HG02571 (cell line): Measurements from ENCODE around the gene WNT5A.
A peak's percentile ranks its signal among the peaks of the same experiment; 100 is the strongest.
"Not testable (repeated sequence)": the region's sequence is repeated elsewhere in the genome, so short reads cannot be mapped to it uniquely, and the experiment has no call there.

Experiments
- ATAC-seq: cut with Tn5 transposase; IDR thresholded peaks from one replicate; pipeline ENCODE4 v1.9.1; 2021; ENCODE audit warnings: mild to moderate bottlenecking, moderate library complexity; ENCODE audit not compliant: unreplicated experiment

WNT5A gene

DNA sequence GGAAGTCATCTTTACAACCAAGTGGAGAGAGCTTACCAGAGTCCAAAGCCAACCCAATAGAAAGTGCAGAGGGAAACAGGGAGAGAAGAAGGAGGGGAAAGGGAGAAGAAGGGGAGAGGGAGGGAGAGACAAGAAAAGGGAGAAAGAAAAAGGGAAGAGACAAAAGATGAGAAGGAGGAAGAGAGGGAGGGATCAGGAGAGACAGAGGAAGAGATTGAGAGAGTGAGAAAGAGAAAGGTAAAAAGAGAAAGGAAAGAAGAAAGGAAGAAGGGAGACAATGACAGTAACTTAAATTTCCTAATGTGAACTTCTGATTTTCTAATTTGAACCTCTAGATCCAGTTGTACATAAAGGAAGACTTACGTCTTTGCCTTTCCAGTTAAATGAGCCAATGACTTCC, 20.7 kb upstream of the WNT5A start:
- ATAC-seq: no peak

- ATAC-seq: no peak
Observed at GRCh38 chr3:55505776-55506175, 18.7 kb upstream of the WNT5A start.

- not testable (repeated sequence) for ATAC-seq
Observed at GRCh38 chr3:55505102-55505501, 18.0 kb upstream of the WNT5A start.

GRCh38 chr3:55501905-55502304, 14.8 kb upstream of the WNT5A start:
- ATAC-seq: no peak

- ATAC-seq: no peak
Observed at GRCh38 chr3:55500555-55501330, 13.6 kb upstream of the WNT5A start.

GRCh38 chr3:55498520-55498919, 11.4 kb upstream of the WNT5A start:
- no peak for ATAC-seq

- ATAC-seq: no peak
Observed at GRCh38 chr3:55497250-55497649, 10.1 kb upstream of the WNT5A start.

GRCh38 chr3:55494976-55495375, 7.9 kb upstream of the WNT5A start:
- ATAC-seq: no peak

DNA sequence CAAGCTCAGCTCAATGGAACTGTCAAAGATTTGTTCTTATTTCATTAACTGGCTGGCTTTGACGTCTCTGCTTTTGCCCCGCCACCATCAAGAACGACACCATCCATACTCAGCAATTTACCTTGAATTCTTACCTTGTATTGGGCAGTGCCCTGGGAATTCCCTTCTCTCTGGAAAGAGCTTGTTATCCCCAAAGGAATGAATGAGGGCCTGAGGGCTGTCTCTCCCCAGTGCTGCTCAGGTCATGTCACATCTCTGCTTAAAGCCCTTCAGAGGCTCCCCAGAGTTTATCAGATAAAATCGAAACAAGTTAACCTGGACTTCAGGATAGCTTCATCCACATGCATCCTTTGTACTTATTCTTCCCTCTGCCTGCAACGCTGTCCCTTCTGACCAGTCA, 5.9 kb upstream of the WNT5A start:
- no peak for ATAC-seq

- no peak for ATAC-seq
Observed at GRCh38 chr3:55491296-55491816, 4.2 kb upstream of the WNT5A start.

- ATAC-seq: no peak
Observed at GRCh38 chr3:55490276-55490913, 3.3 kb upstream of the WNT5A start.

- no peak for ATAC-seq
Observed at GRCh38 chr3:55489798-55490132, 2.7 kb upstream of the WNT5A start.

- ATAC-seq: no peak
Observed at GRCh38 chr3:55488398-55489055, 1.4 kb upstream of the WNT5A start.

DNA sequence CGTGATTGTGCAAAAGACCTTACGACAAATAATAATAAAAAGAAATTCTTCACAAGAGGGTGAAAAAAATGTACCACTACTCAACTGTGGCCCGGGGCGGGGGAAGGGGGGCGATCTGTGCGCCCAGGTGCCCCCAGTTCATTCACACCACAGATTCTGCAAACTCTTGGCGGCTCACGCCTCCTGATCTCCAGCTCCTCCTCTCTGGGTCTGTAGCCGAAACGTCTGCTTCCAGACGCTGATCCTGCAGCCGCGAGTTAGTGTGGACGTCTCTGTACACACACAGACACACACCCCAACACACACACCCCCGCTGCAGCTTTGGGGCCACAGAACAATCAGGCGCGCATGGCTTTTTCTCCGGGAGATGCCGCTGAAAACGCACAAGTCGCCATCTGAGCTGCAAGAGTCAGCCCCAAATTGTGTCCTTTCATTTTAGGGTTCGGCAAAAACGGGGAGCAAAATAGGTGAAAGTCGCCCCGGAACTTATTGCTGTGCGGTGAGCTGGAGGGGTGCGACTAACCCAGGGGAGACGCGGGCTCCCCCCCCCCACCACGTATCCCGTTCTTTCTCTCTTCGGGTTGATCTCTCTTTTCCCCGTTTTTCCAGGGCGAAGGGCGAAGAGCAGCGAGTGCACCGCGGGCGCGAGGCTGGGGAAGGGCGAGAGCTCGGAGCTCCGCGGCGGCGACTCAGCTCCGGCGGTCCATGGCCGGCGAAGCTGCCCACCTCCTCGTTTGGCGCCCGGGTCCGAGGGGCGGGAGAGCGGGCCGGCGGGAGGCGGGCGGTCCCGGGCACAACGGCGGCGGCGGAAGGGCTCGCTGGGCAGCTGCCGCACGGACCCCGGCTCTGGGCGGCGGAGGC, 505 bp upstream of the WNT5A start:
- ATAC-seq: no peak

DNA sequence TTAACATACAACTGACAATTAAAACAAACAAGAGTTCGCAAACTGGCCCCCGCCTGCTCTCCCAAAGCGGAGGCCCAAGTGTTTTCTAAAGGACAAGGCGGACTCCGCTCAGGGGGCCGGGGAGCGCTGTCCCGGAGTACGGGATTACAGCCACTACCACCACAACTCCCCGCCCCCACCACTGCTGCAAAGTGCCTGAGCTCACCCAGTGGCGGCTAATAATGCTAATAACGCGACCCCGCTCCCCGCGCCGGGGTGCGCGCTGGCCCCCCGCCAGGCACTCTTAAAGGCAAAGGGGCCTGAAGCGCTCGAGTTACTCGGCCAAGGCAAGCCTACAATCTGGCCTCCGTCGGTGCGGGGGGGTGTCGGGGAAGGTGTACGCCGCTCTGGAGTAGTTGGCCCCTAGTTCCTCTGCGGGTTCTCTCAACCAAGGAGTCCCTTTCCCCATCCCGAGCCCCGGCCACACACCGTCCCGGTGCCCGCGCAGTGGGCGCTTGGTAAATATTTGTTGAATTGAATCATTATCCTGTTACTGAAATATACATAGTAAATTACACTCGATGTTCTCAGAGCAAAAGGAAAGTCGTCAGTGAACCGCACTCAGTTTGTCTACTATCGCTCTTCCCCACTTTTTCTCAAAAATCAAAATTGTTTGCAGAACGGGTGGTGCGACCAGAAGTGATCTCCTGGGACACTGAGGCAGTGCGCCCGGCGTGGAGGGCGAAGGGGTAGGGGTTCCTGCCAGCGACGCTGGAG, 827 bp downstream of the WNT5A start:
- no peak for ATAC-seq

- ATAC-seq: peak; percentile 63
Observed at GRCh38 chr3:55484801-55485791, 2.0 kb downstream of the WNT5A start.

- no peak for ATAC-seq
Observed at GRCh38 chr3:55484191-55484689, 2.9 kb downstream of the WNT5A start.

- ATAC-seq: no peak
Observed at GRCh38 chr3:55483196-55484095, 3.7 kb downstream of the WNT5A start.
